DMS153 (cell line): ENCODE results near the gene SH3BP2.

Experiments used
- DNase-seq: peaks from one replicate; lab custom pipeline; 2025; lab: John Stamatoyannopoulos, UW

Gene SH3BP2, protein sequence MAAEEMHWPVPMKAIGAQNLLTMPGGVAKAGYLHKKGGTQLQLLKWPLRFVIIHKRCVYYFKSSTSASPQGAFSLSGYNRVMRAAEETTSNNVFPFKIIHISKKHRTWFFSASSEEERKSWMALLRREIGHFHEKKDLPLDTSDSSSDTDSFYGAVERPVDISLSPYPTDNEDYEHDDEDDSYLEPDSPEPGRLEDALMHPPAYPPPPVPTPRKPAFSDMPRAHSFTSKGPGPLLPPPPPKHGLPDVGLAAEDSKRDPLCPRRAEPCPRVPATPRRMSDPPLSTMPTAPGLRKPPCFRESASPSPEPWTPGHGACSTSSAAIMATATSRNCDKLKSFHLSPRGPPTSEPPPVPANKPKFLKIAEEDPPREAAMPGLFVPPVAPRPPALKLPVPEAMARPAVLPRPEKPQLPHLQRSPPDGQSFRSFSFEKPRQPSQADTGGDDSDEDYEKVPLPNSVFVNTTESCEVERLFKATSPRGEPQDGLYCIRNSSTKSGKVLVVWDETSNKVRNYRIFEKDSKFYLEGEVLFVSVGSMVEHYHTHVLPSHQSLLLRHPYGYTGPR

DNA sequence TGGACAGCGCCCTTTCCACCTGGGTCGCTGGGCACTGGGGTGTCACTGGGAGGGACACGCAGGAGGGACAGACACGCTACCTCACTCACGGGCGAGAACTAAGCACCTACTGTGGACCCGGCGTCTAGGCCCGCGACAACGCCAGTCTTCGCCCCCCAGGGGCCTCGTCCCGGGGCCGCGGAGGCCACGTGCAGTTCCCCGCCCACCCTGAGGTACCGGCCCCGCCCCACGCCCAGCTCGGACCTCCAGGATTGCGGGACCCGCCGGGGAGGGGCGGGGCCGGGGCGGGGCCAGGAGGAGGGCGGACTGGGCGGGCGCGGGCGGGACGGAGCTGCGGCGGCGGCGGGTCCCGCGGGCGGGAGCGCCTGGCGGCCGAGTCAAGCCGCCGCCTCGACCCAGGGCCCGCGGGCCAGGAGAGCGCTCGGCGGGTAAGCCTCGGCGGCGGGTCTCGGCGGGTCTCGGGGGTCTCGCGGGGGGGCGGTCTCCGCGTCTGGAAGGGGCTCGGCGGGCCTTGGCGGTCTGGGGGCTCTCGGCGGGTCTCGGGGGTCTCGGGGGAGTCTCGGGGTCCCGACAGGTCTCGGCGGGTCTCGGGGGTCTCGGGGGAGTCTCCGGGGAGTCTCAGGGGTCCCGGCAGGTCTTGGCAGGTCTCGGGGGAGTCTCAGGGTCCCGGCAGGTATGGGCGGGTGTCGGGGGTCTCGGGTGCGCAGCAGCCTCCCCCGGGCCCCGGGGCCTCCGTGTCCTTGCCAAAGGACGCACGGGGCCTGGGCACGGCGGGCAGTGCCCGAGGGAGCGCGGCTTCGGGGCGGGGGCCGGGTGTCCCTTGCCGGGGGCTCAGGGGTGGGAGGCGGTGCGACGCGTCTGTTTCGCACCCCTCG is at the start of gene SH3BP2:
TSS of gene SH3BP2 (plus strand) at position 375 of the 875 bp plus-strand sequence. CDS start 27,533 bp downstream, outside the sequence.
- DNase-seq = no peak

DNA sequence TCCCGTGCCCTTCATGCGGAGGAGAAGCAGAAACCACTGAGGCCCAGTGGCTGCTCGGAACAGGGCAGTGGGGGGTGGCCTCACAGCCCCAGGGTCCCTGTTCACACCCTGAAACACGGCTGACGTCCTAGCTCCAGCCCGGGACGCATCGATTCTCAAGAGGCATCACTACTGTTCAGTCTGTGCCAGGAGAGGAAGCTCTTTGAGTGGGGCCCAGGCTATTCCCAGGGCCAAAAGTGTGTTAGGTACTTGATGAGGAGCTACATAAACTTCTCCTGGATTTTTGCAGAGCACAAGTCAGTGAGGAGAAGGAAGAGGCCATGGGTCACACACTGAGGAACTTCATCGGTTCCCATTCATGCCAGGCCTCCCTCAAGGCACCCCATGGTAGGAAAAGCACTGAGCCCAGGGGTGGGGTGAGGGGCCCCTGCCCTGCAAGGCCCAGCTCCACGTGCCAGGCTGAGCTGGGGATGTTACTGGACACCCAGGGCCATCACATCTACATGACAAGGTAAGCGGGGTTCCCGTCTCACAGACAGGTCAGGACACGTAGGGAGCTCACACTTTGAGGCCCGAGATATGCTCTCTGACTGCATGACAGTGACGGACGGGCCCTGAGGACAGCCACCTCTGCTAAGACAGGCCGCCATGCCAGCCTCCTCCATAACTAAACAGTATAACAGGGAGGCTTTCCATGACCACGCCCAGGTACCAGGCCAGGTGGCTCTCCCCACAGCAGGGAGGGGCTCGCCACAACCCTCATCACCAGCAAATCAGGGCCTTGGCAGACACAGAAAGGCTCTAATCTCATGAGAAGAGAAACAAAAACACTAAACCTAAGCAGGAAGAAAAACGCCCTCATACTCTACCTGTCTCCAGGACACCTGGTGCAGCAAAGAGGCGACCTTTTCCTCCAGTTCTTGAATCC is 49.1 kb upstream of the SH3BP2 start:
- peak; percentile 25 for DNase-seq

DNA sequence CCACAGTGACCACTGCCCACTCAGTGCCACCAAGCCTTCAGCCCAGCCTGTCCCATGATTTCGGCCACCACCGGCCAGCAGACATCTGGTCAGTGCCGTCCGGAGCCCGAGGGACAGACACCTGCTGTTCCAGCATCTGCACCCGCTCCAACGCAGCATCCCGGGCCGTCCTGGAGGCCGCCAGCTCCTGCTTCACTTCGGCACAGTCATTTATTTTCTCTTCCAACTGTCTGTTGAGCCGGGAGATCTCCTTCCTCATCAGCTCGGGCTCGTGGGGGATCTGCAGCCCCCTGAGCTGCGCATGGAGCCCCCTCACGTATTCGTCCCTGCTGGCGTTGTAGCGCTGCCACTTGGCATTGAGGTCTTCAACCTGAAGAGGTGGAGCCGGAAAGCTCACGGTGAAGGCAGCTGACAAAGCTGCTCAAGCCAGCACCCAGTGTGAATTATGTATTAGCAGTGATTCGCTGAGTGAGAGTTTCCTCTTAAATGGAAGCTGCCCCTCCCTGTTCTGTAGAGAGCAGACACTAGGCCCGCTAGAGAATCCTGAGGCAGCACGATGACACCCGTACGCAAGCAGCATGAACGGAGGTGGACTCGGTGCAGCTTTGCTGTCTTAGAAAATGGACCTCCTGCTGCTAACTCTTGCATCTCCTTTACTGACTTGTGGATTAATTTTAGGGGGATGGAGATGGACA is 48.2 kb upstream of the SH3BP2 start:
- no peak for DNase-seq

DNA sequence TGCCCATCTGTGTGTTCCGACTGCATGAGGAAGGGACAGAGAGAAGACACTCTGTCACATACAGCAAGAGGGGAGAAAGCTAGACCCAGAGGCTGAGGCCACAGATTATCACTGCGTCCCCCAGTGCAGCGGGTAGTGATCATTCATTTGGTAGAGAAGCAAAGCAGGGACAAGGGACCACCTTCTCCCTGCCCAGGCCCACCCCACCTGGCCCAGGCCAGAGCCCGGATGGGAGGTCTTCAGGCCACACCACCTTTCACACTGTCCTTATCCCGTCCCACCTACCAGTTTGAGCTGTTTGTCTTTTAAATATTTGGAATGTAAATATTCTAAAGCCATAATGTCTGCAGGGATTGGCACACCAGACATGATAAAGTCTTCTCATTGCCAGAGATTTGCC is 47.4 kb upstream of the SH3BP2 start:
- no peak for DNase-seq

DNA sequence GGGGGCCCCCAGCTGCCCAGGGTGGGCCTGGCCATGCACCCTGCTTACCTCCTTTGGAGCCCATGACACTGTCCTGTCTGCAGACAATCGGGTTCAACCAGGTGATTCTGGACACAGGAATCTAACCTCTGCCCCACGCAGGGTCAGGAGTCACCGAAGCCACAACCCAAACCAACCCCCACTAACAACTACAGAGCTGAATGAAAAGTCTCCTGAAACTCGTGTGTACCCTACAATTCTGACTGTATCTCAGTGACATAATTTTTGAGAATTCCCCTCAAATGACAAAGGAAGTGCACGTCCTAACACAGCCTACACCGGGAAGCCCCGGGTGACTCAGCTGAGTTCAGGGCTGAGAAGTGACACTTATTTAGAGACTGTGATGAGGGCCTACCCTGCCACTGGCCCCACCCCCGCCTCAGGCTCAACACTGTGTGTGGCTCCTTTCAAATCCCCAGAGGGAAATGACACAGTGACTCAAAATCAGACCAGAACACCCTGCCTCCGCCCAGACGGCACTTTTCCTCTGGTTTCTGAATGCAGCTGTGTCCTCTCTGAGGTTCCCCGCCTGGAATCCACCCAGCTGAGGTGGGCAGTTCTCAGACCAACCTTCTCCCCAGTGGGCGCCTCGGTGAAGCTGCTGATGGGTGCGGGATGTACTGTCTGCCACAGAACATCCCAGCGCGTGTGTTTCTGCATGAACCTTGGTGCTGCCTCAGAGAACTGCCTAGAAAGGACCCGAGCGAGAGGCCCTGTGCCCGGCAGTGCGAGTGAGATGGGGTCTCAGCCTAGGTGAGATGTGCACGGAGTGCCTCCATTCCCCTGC is 46.7 kb upstream of the SH3BP2 start:
- no peak for DNase-seq

DNA sequence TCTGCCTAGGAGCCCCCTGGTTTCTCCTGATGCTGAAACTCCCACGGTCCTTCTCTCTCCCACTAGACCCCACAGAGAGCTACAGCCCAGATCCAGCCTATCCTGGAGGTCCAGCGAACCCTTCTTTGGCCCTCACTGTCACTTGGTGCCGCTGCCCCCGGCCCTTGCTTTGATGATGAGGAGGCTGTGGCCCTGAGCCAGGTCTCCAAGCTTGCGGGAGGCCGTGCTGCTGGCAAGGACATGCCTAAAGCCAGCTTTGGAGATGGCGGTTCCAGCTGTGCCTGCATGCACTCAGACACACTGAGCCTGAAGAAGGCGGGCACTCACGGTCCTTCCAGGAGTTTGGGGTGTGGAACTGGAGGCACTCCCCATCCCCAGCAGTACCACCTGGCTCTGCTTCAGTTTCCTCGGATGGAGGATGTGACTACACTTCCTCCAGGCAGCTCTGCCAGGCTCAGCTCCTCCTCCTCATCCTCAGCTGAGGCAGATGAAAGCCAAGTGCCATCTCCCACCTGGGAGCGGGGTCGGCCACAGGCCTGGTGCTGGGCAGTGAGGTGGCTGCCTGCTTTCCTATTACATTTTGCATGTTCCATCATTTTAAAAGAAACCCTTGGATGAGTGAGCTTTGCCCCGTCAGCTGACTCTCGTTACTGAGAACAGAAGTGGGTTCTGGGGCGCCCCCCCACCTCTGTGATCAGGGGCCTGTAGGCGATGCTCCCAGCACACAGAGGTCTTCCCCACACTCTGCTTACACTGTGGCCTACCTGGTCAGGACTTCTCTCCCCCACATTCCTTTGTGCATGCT is 45.8 kb upstream of the SH3BP2 start:
- DNase-seq = no peak

DNA sequence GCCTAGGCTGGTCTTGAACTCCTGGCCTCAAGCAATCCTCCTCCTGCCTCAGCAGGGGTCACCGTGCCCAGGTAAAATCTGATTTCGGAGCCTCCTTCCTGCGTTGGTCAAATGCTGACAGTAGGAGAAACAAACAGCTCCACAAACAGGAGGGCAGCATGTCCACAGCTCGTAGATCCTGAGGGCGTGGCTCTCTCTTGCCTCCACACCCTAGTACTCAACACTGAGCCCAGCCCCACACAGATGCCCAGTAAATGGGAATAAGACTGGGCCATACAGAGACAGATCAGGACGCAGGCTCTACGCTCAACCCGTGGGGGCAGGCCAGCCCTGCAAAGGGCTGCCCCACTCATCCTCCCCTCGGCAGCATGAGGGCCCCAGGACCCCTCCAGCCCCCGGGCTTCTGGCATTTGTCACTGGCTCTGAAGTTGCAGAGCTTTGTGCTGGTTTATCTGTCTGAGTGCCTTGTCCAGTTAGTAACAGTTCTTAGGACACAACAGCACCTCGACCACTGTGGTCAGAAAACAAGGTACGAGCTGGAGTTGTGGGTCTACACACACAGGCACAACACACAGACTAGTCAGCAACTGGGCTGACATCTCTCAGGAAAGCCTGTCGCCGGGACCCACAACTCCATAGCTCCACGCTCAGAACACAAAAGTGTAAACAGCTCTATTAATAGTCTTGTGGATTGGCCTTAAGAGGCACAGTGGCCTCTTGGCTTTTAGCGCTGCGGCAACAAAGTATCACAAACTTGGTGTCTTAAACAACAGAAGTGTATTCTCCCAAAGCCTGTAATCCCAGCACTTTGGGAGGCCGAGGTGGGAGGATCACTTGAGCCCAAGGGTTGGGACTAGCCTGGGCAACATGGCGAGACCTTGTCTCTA is 41.9 kb upstream of the SH3BP2 start:
- no peak for DNase-seq

DNA sequence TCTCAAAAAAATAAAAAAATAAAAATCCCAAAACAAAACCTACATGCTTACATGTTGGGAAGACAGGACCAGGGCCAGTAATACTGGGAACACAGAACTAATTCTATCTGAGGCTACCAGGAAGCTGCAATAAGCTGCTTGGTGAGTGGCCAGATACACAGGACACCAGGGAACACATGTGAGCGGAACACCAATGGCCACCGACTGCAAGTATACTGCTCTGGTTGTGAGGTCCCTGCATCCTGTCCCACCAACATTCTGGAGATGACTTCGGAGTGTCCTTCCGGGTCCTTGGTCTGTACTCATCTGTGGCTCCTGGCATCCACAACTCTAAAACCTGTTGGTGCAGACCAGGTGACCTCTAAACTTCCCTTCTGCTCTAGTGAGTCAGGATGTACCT is 39.4 kb upstream of the SH3BP2 start:
- no peak for DNase-seq

DNA sequence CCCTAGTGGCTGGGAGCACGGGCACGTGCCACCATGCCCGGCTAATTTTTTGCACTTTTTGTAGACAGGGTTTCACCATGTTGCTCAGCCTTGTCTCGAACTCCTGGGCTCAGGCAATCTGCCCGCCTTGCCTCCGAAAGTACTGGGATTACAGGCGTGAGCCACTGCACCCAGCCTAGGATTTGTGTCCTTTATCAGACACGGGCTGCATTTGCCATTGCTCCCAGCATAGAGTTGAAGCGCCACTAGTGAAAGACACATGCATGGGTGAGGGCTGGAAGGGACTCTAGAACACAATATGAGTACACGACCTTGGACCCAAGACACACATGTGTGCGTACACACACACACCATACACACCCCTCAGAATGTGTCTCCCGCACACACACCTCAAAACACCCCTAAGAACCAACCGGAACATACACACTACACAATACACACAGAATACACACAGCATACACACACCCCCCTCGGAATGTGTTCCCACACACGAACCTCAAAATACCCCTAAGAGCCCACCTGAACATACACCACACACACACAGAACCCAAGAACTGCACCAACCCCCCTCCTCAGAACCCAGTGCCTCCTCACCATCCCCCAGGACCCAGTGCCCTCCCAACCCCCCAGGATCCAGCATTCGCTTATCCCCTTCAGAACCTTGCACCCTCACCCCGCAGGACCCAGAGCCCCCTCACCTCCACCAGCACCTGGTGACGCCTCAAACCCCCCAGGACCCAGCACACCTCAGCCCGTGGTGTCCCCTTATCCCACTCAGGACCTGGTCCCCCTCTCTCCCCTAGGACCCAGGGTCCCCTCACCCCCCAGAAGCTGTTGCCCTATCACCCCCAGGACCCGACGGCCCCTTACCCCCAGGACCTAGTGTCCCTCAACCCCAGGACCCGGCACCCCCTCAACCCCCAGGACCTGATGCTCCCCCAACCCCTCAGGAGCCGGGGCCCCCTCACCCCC is 37.8 kb upstream of the SH3BP2 start:
- DNase-seq = no peak

DNA sequence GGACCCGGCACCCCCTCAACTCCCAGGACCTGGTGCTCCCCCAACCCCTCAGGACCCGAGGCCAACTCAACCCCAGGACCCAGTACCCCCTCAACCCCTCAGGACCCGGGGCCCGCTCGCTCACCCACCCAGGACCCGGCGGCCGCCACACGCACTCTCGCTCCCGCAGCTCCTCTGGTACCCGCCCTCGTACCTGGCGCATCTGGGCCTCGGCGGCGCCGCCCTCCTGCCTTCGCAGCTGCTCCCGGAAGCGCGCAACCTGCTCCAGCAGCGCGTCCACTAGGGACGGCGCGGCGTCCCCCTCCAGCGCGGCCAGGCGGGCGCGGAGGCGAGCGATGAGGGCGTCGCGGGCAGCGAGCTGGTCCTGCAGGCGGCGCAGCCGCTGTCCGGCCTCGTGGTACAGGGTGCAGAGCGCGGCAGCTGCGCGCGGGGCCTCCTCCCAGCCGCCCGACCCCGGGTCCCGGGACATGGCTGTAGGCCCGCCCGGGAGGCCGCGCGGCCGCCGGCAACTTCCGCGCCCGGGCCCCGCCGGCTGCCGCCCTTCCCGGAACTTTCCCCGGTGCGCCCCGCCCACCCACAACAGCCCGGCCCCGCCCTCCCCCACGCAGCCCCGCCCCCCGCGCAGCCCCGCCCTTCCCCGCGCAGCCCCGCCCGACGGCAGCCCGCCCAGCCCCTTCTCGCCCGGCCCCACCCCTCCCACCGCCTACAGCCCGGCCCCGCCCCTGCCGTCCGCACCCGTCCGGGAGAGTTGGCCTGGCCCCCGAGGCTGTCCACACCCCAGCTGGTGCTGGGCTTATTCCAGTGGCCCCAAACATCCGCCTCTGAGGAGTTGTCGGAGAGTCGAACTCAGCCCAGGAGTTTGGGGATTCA is 36.8 kb upstream of the SH3BP2 start, which contains the start of gene TNIP2:
TSS of gene TNIP2 (minus strand) at position 516 of the 870 bp plus-strand sequence. CDS start at position 469, 47 bp downstream.
- peak; percentile 16 for DNase-seq

DNA sequence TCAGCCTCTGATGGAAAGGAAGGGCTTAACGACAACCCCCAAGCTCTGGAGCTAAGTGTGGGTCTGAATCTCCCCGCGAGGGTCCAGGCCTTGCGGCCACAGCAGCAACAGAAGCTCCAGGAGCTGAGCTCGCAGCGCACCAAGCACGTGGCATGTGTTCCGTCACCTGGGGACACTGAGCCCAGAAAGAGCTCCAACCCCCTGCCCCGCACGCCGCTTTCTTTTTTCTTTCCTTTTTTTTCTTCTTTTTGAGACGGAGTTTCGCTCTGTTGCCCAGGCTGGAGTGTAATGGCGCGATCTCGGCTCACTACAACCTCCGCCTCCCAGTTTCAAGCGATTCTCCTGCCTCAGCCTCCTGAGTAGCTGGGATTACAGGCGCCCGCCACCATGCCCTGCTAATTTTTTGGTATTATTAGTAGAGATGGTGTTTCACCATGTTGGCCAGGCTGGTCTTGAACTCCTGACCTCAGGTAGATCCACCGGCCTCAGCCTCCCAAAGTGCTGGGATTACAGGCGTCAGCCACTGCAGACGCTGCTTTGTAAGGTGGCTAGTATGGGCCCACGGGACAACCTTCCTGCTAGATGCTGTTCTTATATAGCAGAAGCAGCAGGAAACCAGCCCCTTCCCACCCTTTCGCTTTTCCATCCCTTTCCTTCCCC is 36.1 kb upstream of the SH3BP2 start:
- DNase-seq = no peak

DNA sequence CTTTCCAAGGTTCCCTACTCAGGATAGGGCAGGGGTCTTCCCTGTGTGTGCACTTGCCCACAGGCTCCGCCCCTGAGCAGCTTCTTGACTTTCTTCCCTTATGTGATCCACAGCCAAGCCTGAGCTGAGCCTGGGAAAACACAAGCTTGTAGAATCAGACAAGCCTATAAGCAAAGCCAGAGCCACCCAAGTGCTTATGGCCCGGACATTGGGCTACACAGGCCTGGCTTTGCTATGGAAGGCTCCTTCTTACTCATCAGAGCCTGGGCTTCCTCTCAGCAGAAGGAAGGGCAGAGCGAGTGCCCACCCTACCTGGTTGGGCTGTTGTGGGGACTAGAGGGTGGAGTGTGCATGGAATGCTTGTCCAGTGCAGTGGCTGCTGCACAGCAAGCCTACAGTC is 35.5 kb upstream of the SH3BP2 start:
- no peak for DNase-seq

DNA sequence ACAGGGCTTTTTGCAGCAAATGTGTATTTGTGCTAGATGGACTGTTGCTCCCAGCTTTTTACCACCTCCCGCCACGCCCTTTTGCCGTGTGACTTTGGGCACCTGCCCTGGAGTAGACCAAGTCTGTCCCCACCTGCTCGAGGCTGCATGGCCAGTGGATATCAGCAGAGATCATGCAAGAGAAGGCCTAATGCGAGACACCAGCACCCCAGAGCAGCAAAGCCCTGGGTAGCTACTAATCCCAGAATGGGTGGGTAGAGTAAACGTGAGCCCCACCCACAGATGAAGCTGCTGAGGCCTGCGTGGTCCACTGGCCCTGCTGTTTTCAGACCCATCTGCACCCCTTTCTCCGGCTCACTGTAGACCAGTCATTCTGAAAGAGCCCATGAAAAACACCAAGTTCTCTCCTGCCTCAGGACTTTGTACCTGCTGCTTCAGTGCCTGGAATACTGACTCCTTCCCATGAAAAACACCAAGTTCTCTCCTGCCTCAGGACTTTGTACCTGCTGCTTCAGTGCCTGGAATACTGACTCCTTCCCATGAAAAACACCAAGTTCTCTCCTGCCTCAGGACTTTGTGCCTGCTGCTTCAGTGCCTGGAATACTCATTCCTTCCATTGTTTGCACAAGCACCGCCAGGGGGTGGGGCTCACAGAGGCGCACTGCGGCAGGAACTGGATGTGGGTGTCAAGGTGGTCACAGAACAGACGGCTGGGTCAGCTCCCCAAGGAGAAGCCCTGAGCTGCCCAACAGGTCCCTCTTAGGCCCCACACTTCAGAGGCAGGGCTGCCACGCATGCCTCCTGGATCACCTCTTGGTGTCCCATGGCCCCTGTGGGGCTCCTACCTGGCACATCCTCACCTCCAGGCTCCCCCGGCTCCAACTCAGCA is 31.6 kb upstream of the SH3BP2 start:
- DNase-seq = peak; percentile 5

DNA sequence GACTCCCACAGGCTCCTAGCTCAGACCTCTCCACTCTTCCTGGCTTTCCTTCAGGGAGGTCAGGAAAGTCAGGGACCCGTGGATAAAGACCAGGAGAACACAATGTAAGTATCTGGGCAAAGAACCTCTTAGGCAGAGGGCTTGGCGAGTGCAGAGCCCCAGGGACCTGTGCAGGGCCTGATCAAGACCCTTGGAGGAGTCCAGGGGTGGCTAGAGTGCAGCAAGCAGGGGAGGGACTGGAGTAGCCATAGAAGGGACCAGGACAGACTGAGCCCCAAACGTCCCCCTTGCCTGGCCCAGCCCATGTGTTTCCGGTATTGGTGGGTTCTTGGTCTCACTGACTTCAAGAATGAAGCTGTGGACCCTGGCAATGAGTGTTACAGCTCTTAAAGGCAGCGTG is 30.8 kb upstream of the SH3BP2 start:
- DNase-seq = no peak
